Stimulated activated CD8-positive, alpha-beta memory T cell treated with anti-CD3 and anti-CD28 coated beads, Interleukin-7, amount 100 ng/mL, for 24 hours (primary cell): ENCODE measurements around the gene MMP7.

Source experiments
- DNase-seq: peaks from one replicate; pipeline ENCODE4 v3.0.0-alpha.2; 2020; ENCODE audit warnings: low read depth

The MMP7 gene

GRCh38 chr11:102493524-102493923 lies 37.0 kb downstream of the MMP7 start:
- DNase-seq: no peak

GRCh38 chr11:102491969-102492368 lies 38.6 kb downstream of the MMP7 start:
- no peak for DNase-seq

GRCh38 chr11:102489186-102490145 lies 41.1 kb downstream of the MMP7 start:
- no peak for DNase-seq

GRCh38 chr11:102488208-102488607 lies 42.3 kb downstream of the MMP7 start:
- no peak for DNase-seq

GRCh38 chr11:102487214-102487613 lies 43.3 kb downstream of the MMP7 start:
- DNase-seq: no peak

- no peak for DNase-seq
These were observed 44.0 kb downstream of the MMP7 start for GRCh38 chr11:102486584-102486983.

GRCh38 chr11:102485095-102485722 lies 45.3 kb downstream of the MMP7 start:
- DNase-seq: no peak

GRCh38 chr11:102482433-102482832 lies 48.1 kb downstream of the MMP7 start:
- no peak for DNase-seq

GRCh38 chr11:102479733-102480132 lies 50.8 kb downstream of the MMP7 start:
- DNase-seq: no peak

GRCh38 chr11:102478673-102479299 lies 51.8 kb downstream of the MMP7 start:
- no peak for DNase-seq

GRCh38 chr11:102476812-102477211 lies 53.7 kb downstream of the MMP7 start:
- no peak for DNase-seq

- DNase-seq: no peak
These were observed 54.5 kb downstream of the MMP7 start for GRCh38 chr11:102476069-102476468.

- DNase-seq: no peak
These were observed 57.0 kb downstream of the MMP7 start for GRCh38 chr11:102473543-102473942.

- DNase-seq: no peak
These were observed 58.4 kb downstream of the MMP7 start for GRCh38 chr11:102472127-102472526.

GRCh38 chr11:102471474-102471873 lies 59.1 kb downstream of the MMP7 start:
- no peak for DNase-seq
